ENCODE measurements around the gene HECTD1.

DNA sequence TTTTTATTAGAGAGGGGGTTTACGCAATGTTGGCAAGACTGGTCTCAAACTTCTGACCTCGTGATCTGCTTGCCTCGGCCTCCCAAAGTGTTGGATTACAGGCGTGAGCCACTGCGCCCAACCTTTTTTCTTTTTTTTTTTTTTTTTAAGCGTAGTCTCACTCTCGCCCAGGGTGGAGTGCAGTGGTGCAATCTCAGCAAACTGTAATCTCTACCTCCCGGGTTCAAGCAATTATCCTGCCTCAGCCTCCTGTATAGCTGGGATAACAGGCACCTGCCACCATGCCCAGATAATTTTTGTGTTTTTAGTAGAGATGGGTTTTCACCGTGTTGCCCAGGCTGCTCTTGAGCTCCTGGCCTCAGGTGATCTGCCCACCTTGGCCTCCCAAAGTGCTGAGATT lies 8.8 kb upstream of the HECTD1 start:
- TF ChIP-seq POLR2A (IDR thresholded peaks at IDR 0.05) (no peak), EP300 (IDR thresholded peaks at IDR 0.05) (no peak), POLR2AphosphoS5 (IDR thresholded peaks at IDR 0.05) (no peak)
- TF ChIP-seq, protein P1, sequence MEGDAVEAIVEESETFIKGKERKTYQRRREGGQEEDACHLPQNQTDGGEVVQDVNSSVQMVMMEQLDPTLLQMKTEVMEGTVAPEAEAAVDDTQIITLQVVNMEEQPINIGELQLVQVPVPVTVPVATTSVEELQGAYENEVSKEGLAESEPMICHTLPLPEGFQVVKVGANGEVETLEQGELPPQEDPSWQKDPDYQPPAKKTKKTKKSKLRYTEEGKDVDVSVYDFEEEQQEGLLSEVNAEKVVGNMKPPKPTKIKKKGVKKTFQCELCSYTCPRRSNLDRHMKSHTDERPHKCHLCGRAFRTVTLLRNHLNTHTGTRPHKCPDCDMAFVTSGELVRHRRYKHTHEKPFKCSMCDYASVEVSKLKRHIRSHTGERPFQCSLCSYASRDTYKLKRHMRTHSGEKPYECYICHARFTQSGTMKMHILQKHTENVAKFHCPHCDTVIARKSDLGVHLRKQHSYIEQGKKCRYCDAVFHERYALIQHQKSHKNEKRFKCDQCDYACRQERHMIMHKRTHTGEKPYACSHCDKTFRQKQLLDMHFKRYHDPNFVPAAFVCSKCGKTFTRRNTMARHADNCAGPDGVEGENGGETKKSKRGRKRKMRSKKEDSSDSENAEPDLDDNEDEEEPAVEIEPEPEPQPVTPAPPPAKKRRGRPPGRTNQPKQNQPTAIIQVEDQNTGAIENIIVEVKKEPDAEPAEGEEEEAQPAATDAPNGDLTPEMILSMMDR (IDR thresholded peaks at IDR 0.05): no peak

Measured in upper lobe of left lung (tissue), 4 donors.